ENCODE data around the gene CDKN1C.

CDKN1C gene

DNA sequence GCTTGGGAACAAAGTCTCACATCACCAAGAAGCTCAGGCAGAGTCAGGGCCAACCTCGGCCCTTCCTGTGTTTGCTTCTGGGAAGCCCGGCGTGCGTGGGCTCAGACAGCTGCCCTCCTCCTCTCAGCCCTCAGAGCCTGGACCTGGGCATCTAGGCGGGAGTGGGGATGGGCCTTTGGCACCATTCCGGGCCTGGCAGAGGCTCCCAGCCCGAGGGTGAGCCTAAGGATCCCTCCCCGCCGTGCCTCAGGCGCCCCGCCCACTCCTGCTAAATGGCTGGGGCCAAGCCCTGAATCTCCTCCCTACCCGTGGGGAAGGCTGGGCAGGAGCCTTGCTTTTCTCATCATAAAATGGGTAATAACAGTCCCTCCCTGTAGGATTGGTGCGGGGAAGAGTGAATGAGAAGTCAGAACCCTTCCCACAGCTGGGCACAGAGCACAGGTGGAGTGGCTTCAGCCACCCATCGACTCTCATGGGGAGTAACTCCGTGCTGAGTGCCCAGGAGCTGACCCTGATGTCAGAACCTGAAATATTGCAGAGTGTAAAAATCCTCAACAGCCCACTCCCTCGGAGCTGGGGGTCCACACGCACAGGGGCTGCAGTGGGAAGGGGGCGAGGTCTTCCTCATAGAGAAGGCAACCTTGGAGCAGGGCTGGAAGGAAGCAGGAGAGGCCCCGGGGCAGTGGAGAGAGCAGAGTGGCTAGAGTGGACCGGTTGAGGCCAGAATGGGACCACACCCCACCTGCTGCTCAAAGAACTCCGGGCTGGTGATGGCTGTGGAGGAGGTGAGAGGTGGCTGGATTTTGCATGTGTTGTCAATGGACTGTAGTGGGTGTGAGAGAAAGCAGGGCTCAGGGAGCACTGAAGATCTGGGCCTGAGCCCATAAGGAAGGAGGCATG lies 18.8 kb upstream of the CDKN1C start:
- DNase-seq, result no peak

- no peak for DNase-seq
Measured at GRCh38 chr11:2903672-2904011, 18.1 kb upstream of the CDKN1C start.

- DNase-seq, result no peak
Measured at GRCh38 chr11:2902784-2903671, 17.5 kb upstream of the CDKN1C start.

- peak; percentile 95 for DNase-seq
Measured at GRCh38 chr11:2901854-2902783, 16.5 kb upstream of the CDKN1C start.

GRCh38 chr11:2901196-2901796 lies 15.7 kb upstream of the CDKN1C start:
- DNase-seq, result no peak

DNA sequence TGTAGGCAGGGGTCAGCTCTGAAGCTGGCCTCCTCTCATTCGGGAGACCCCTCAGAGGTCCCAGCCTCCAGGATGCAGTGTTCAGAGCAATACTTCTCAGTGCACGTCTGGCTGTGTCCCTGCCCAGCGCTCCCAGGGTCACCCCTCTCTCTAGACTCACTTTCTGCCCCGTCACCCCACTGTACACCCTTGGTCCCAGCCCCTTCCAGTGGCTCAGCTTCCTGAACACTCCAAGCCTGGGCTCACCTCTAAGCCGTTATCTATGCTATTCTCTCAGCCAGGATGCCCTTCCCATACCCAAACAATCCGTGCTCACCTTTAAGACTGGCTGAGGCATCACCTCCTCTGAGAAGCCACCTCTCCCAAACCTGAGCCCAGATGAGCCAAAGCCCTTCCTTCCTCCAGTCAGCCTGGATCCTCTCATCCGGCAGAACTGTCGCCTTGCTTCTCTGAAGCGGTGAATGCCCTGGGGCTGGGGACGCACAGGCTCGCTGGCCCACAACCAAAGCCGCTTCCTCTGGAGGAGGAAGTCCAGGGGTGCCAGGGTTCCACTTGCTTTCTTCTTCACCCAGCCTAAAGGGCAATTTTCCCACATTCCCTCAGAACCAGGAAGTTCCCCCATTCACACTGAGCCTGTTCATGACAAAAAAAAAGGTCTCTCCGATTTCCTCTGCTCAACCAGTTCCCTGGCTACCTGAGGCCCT lies 13.7 kb upstream of the CDKN1C start:
- no peak for DNase-seq

DNA sequence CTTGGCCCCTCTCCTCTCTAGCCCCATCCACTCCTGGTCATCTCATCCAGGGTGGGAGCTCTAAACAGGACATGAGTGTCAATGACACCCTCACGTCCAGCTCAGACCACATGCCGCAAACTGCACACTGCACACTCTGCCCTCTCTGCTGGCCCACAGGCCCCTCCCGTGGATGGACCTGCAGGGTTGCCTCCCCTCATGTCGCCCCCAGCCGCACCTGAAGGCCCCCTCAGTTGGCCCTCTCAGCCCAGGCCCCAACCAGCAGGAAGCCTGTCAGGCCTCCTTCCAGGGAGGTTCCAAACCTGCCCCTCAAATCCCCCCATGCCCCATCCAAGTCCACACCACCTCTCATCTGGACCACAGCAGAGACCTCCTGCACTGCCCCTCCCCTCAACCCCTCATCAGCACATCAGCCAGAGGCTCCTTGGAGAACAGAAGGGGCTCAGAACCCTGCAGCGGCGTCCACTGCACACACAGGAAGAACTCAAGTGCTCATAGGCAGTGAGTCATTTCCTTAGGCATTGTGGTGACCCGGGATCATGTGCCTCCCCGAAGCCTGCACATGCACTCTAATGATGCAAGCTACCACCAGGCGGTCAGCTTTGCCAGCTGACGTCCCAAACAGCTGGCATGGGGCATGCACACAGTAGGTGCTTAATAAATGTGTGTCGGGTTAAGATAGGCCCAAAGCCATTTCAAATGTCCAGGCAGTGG lies 12.9 kb upstream of the CDKN1C start:
- peak; percentile 65 for DNase-seq

- no peak for DNase-seq
Measured at GRCh38 chr11:2897048-2897447, 11.5 kb upstream of the CDKN1C start.

DNA sequence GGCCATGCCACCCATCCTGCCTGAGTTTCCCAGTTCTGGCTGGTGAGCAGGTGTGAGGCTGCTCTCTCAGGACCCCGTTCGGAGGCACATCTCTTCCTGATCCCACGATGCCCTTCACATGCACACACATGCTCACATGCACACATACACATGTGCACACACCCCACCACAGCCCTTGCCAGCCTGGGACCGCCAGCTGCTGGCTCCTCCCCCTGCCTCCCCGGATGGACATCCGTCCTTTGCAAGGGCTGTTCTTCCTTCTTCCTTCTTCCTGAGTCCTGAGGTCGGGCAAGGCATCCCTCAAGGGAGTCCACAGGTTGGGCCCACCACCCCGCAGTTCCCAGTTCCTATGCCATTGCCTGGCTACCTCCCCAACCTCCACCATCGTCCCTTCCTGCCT lies 10.5 kb upstream of the CDKN1C start:
- no peak for DNase-seq

DNA sequence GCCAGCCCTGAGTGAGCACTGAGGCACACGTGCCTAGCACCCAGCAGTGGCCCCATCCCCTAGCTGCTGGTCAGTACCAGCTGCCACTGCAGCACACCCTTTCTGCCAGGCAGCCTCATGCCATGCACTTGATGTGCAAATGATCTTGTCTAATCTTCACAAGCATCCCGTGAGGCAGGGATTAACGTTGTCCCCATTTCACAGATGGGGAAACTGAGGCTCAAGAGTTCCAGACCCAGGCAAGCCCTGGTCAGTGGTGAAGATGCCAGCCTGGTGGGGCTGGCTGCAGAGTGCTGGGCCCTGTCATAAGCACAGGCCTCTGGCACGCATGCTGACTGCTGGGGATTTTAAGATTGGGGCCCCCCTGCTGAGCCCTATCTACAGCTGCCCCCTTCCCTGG lies 8.4 kb upstream of the CDKN1C start:
- DNase-seq, result no peak

GRCh38 chr11:2892967-2893528 lies 7.5 kb upstream of the CDKN1C start:
- DNase-seq, result peak; percentile 51

GRCh38 chr11:2892215-2892966 lies 6.8 kb upstream of the CDKN1C start:
- peak; percentile 68 for DNase-seq

DNA sequence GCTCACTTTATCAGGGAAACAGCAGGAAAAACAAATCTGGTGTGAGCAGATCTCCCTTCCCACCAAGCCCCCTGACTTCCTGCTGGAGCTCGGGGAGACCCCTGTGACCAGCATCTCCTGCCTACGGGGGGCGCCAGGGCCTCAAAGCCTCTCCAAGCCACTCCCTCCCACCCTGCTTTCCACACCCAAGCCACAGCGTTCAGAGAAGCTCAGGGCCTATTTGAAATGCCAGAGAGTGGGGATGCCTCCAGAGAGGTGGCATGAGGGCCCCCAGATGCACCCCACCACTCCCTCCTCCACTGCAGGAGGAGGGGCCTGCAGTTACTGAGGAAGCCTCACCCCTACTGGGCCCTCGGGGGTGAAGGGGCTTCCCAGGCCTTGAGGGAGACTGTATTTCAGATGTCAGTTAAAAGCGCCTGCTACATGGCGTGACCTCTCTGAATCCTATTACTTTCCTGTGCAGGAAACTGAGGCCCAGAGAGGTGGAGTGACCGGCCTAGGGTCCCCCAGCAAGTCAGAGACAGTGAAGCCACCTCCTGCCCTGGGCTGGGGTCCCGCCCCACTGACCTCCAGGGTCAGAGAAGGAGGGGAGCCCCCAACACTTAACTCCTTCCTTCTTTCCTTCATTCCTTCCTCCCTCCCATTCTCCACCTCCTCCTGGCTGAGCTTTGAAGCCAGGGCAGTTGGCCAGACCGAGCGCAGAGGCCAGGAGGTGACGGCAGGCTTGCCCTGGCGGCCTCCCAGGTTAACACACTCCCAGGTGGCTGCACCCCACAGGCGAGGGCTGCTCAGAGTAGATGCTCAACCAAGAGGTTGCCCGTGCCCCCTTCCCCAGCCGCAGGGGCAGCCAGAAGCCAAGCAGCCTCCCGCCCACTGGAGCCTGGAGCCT lies 6.0 kb upstream of the CDKN1C start:
- DNase-seq, result no peak

- DNase-seq, result no peak
Measured at GRCh38 chr11:2890466-2891294, 5.1 kb upstream of the CDKN1C start.

GRCh38 chr11:2889362-2890273 lies 4.0 kb upstream of the CDKN1C start:
- DNase-seq, result no peak

GRCh38 chr11:2888266-2888968 lies 2.8 kb upstream of the CDKN1C start:
- DNase-seq, result peak; percentile 87

All from CD4-positive, alpha-beta T cell treated with Interleukin-10 for 1 hour (primary cell).